HepG2 (cell line): ENCODE data around the gene GUCA2B. TPM values are rescaled to one million over a fixed set of nuclear protein-coding genes. Genes with fewer than 3 reads are reported as not detected.

Source experiments
- HNF1A ChIP-seq, 2 experiments: sonication (generic) in 1 of 2; formaldehyde crosslinking in 1 of 2; IDR thresholded peaks; 2 replicates each; pipeline versions ENCODE4 v1.4.0 to v1.6.1; 2016 to 2020; ENCODE audit warnings: borderline replicate concordance in 1 of 2, low read depth in 1 of 2, mild to moderate bottlenecking in 1 of 2, missing genetic modification reagents in 1 of 2
- HNF1B ChIP-seq: sonication (generic); formaldehyde crosslinking; IDR thresholded peaks from 2 replicates; pipeline ENCODE4 v1.5.1; 2020; ENCODE audit warnings: mild to moderate bottlenecking, moderate library complexity, missing genetic modification reagents
- MIER2 ChIP-seq: IDR thresholded peaks from 2 replicates; pipeline ENCODE4 v1.6.1; 2016; ENCODE audit warnings: missing biosample characterization, missing genetic modification reagents
- NR2C2 ChIP-seq: sonication (generic); formaldehyde crosslinking; IDR thresholded peaks from 2 replicates; pipeline ENCODE4 v1.4.0; 2020; ENCODE audit warnings: missing genetic modification reagents, mild to moderate bottlenecking, moderate library complexity, borderline replicate concordance
- PATZ1 ChIP-seq: sonication (generic); formaldehyde crosslinking; IDR thresholded peaks from 2 replicates; pipeline ENCODE4 v1.4.0; 2020; ENCODE audit warnings: missing genetic modification reagents
- REL ChIP-seq: sonication (generic); formaldehyde crosslinking; conservative IDR thresholded peaks from 2 replicates; pipeline ENCODE4 v1.8.0; 2022; ENCODE audit warnings: mild to moderate bottlenecking, missing genetic modification reagents, moderate library complexity
- SAP130 ChIP-seq: IDR thresholded peaks from 2 replicates; pipeline ENCODE4 v1.6.1; 2016; ENCODE audit warnings: low read depth
- SMARCC2 ChIP-seq: fragments of 450-650 bp; IDR thresholded peaks from 2 replicates; pipeline ENCODE4 v1.6.1; 2017; ENCODE audit warnings: antibody characterized with exemption, mild to moderate bottlenecking
- SYNCRIP ChIP-seq: fragments of 200-400 bp; formaldehyde crosslinking; IDR thresholded peaks from 2 replicates; pipeline ENCODE4 v1.6.1; 2018; ENCODE audit warnings: mild to moderate bottlenecking, low read depth, low read length; ENCODE audit not compliant: insufficient read depth
- ZNF30 ChIP-seq: sonication (generic); formaldehyde crosslinking; IDR thresholded peaks from 2 replicates; pipeline ENCODE4 v1.5.0; 2020; ENCODE audit warnings: mild to moderate bottlenecking, missing genetic modification reagents
- ZNF570 ChIP-seq: sonication (generic); formaldehyde crosslinking; IDR thresholded peaks from 2 replicates; pipeline ENCODE4 v1.4.0; 2020; ENCODE audit warnings: mild to moderate bottlenecking, missing genetic modification reagents, borderline replicate concordance
- ZNF629 ChIP-seq: sonication (generic); formaldehyde crosslinking; conservative IDR thresholded peaks from 2 replicates; pipeline ENCODE4 v1.5.0; 2020; ENCODE audit warnings: missing genetic modification reagents
- polyA plus RNA-seq, 8 experiments: library from polyadenylated mRNA; depleted of rRNA in 3 of 8; stranded (reverse) in 7 of 8; unstranded in 1 of 8; fragments of >200 nt; fragmentation: Illumina TruSeq in 4 of 8; extraction: Trizol in 4 of 8; gene quantifications; 2 replicates each; pipeline versions ENCODE4 v1.2.1 to v1.2.3, GENCODE V29; 2011 to 2016; ENCODE audit warnings: low read depth in 4 of 8, missing spikeins in 1 of 8, mixed read lengths in 1 of 8; ENCODE audit not compliant: insufficient read depth in 1 of 8
- total RNA-seq, 5 experiments: library from RNA; depleted of rRNA; stranded (reverse); fragments of >200 nt; fragmentation: Illumina TruSeq; extraction: Trizol; gene quantifications; 2 replicates each; pipeline ENCODE4 v1.2.3, GENCODE V29; 2016; ENCODE audit warnings: low read depth in 1 of 5

Gene GUCA2B
- total and polyA plus RNA-seq, 2 of the 13 experiments (the other 11 are each of a cell fraction or from before 2014, with no cell fraction given), result not detected

GRCh38 chr1:42152907-42153600 is at the start of gene GUCA2B (continued):
- TF ChIP-seq HNF1B (0 out of 2 replicates have a peak, but pooled peaks have one; percentile 46), ZNF30 (CRISPR knock-in tag) (no peak), HNF1A (IDR thresholded peaks at IDR 0.05; ENCODE audit: low read depth) (peak; percentile 38; the same call in 1 of the 2 replicates), HNF1A (CRISPR knock-in tag; IDR thresholded peaks at IDR 0.05; ENCODE audit: borderline replicate concordance) (peak; percentile 63; the same call in 1 of the 2 replicates), SMARCC2 (no peak), SYNCRIP (no peak), ZNF570 (no peak), SAP130 (CRISPR knock-in tag) (peak; percentile 38; the same call in 1 of the 2 replicates), MIER2 (CRISPR knock-in tag) (no peak), NR2C2 (CRISPR knock-in tag) (no peak), PATZ1 (CRISPR knock-in tag) (0 out of 2 replicates have a peak, but pooled peaks have one; percentile 9), ZNF629 (CRISPR knock-in tag) (peak; percentile 55), REL (CRISPR knock-in tag) (no peak)
- TF ChIP-seq, all 625 proteins: peak for 7
